ENCODE measurements around the gene KNL1. TPM values are rescaled to one million over a fixed set of nuclear protein-coding genes. Genes with fewer than 3 reads are reported as not detected.

KNL1 gene
- total and polyA plus RNA-seq, 2 donors (not counting 3 experiments of a cell fraction or from before 2014, with no cell fraction given) = 4.0 to 31.8 TPM

- H3K4me3 ChIP-seq (replicated peaks in 1 of 3; ENCODE audit: insufficient read depth in 1 of 3, low read depth in 1 of 3, low read length in 3 of 3) = no peak overlapping the region
- H3K9me1 ChIP-seq (replicated peaks; ENCODE audit: control insufficient read depth, extremely low read depth, insufficient read depth, low read length) = no peaks in the 10 kb centered on the region
- no peaks in the 10 kb centered on the region for H3K9me3 ChIP-seq (replicated peaks; ENCODE audit: control insufficient read depth, insufficient read depth, low read length)
- H3K27me3 ChIP-seq (ENCODE audit: control insufficient read depth in 2 of 2, insufficient read depth in 2 of 2, low read length in 2 of 2) = no peaks in the 10 kb centered on the region
- BruUV-seq (replicated peaks) = no TSS peak
- no peaks in the 10 kb centered on the region for H4K20me1 ChIP-seq (replicated peaks; ENCODE audit: control insufficient read depth, extremely low read depth, insufficient read depth, low read length)
- H3K4me1 ChIP-seq (ENCODE audit: control insufficient read depth, extremely low read depth, insufficient read depth, low read length) = no peaks in the 10 kb centered on the region
- no peak for DNase-seq (ENCODE audit: low read depth, low spot score)
- no peak for TF ChIP-seq GATA2 (IDR thresholded peaks at IDR 0.05; ENCODE audit: insufficient read depth, insufficient read length, low read depth, low read length)
- TF ChIP-seq JUN (IDR thresholded peaks at IDR 0.05; ENCODE audit: borderline replicate concordance, insufficient read depth, insufficient read length, low read depth) = no peak
- no peak for TF ChIP-seq POLR2AphosphoS5 (IDR thresholded peaks at IDR 0.05; ENCODE audit: insufficient read depth, low read depth, low read length)
- no peak for TF ChIP-seq CTCF (IDR thresholded peaks at IDR 0.05; ENCODE audit: extremely low read depth in 1 of 2, insufficient read depth in 1 of 2, low read depth in 1 of 2, low read length in 2 of 2)
- no peak for TF ChIP-seq EZH2 (IDR thresholded peaks at IDR 0.05; ENCODE audit: borderline replicate concordance, low read depth, low read length, severe bottlenecking)
- no peak for TF ChIP-seq POLR2A (IDR thresholded peaks at IDR 0.05; ENCODE audit: low read depth, low read length)
- no peak for TF ChIP-seq MYC (IDR thresholded peaks at IDR 0.05; ENCODE audit: low read depth, low read length)
- no peak for TF ChIP-seq FOS (IDR thresholded peaks at IDR 0.05; ENCODE audit: borderline replicate concordance, insufficient read depth, low read length)
- no peak for TF ChIP-seq MAX (IDR thresholded peaks at IDR 0.05; ENCODE audit: insufficient read depth, insufficient read length)
- H2AFZ ChIP-seq (ENCODE audit: low read depth, low read length) = no peak overlapping the region
- ChIA-PET POLR2A (no interaction called here), CTCF (no interaction called here)
- H3K4me2 ChIP-seq (ENCODE audit: insufficient read depth, low read length) = no peak overlapping the region
- H3K27ac ChIP-seq (ENCODE audit: insufficient read depth, low read depth, low read length) = no peak overlapping the region
- H3K36me3 ChIP-seq (ENCODE audit: control insufficient read depth in 2 of 2, extremely low read depth in 1 of 2, insufficient read depth in 2 of 2, low read length in 2 of 2) = peaks cover 2 to 9% of the 10 kb centered on the region in 2 experiments
- FAIRE-seq = no peak
- H3K79me2 ChIP-seq (ENCODE audit: control insufficient read depth, insufficient read depth, low read length) = no peaks in the 10 kb centered on the region
- intact Hi-C loops (cut with micrococcal nuclease) (no loop called here), dilution Hi-C loops (cut with MboI; ENCODE audit: extremely low pct_ligation_motif_present, low sequenced_read_pairs) (no loop called here)
- no peak overlapping the region for H3K9ac ChIP-seq (replicated peaks; ENCODE audit: extremely low read depth, insufficient read depth, low read length)
Measured at GRCh38 chr15:40549894-40550293, 44.2 kb upstream of the KNL1 start.

Data from endothelial cell of umbilical vein (primary cell).